DOHH2 (cell line): ENCODE measurements around the gene ARHGEF4.

Source experiments
- H3F3A ChIP-seq: fragments of 200-600 bp; sonication (generic), shearing (Covaris generic); 2 replicates; pipeline ENCODE4 v1.6.0; 2016; ENCODE audit warnings: antibody characterized with exemption, mild to moderate bottlenecking; ENCODE audit not compliant: control insufficient read depth, insufficient read depth
- H3K27ac ChIP-seq: fragments of 200-600 bp; sonication (generic); 2 replicates; pipeline ENCODE4 v1.5.1; 2014; ENCODE audit warnings: low read depth, mild to moderate bottlenecking, low read length, moderate library complexity
- H3K27me3 ChIP-seq: fragments of 200-600 bp; sonication (generic); 2 replicates; pipeline ENCODE4 v1.6.1; 2014; ENCODE audit warnings: mild to moderate bottlenecking, low read length, mixed read lengths; ENCODE audit not compliant: control insufficient read depth
- H3K36me3 ChIP-seq: fragments of 200-600 bp; sonication (generic); 2 replicates; pipeline ENCODE4 v1.6.1; 2014; ENCODE audit warnings: mild to moderate bottlenecking, low read length, moderate library complexity, mixed read lengths; ENCODE audit not compliant: control insufficient read depth
- H3K4me1 ChIP-seq: fragments of 200-600 bp; sonication (generic); 2 replicates; pipeline ENCODE4 v1.6.1; 2014; ENCODE audit warnings: mild to moderate bottlenecking, low read length, mixed read lengths; ENCODE audit not compliant: control insufficient read depth
- H3K4me2 ChIP-seq: fragments of 200-600 bp; sonication (generic); 2 replicates; pipeline ENCODE4 v1.6.0; 2014; ENCODE audit warnings: mild to moderate bottlenecking, low read length, moderate library complexity
- H3K4me3 ChIP-seq: fragments of 200-600 bp; sonication (generic); 2 replicates; pipeline ENCODE4 v1.5.1; 2014; ENCODE audit warnings: mild to moderate bottlenecking, low read length, mixed read lengths
- H3K79me2 ChIP-seq: fragments of 200-600 bp; sonication (generic); 2 replicates; pipeline ENCODE4 v1.6.1; 2014; ENCODE audit warnings: mild to moderate bottlenecking, low read length, mixed read lengths; ENCODE audit not compliant: control insufficient read depth
- H3K9me2 ChIP-seq: fragments of 200-600 bp; sonication (generic); replicated peaks from 2 replicates; pipeline ENCODE4 v1.6.1; 2014; ENCODE audit warnings: mild to moderate bottlenecking, low read length, mixed read lengths; ENCODE audit not compliant: control insufficient read depth
- H3K9me3 ChIP-seq: fragments of 200-600 bp; sonication (generic); 2 replicates; pipeline ENCODE4 v1.6.1; 2014; ENCODE audit warnings: antibody characterized with exemption, low read length, mixed read lengths; ENCODE audit not compliant: control insufficient read depth, insufficient read depth
- H4K20me1 ChIP-seq: fragments of 200-600 bp; sonication (generic); 2 replicates; pipeline ENCODE4 v1.6.0; 2014; ENCODE audit warnings: low read depth, mild to moderate bottlenecking, antibody characterized with exemption, low read length, moderate library complexity; ENCODE audit not compliant: control insufficient read depth, insufficient read depth
- EZH2phosphoT487 ChIP-seq: fragments of 200-600 bp; sonication (generic); IDR thresholded peaks from 2 replicates; pipeline ENCODE4 v1.6.1; 2017; ENCODE audit warnings: borderline replicate concordance, mild to moderate bottlenecking, antibody characterized with exemption, low read length, moderate library complexity, mixed read lengths
- TF ChIP-seq, protein P1 (sequence below): fragments of 200-600 bp; sonication (generic); IDR thresholded peaks from one replicate; pipeline ENCODE4 v1.5.1; 2014; ENCODE audit warnings: antibody characterized with exemption, mild to moderate bottlenecking, low read depth, low read length; ENCODE audit not compliant: poor library complexity, severe bottlenecking

Gene ARHGEF4

DNA sequence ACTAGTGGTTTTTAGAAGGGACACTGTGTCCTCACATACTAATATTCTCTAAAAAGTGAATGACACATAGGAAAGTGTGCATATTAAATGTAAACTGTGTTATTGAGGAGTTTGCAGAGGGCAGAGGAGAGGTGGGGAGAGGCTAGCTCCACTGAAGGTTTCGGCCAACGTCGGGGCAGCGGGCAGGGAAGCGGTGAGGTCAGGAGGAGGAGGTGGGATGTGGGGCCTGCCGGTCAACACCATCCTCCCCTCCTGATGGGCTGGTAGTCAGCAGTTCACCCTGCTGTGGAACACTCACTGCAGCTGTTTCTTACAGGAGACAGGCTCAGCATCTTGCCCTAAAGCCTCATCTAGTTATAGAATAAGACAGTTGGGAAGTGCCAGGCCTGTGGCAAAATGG is 74.2 kb downstream of the ARHGEF4 start:
- Histone ChIP-seq H3F3A (no peaks in the 10 kb centered on the region), H3K4me2 (no peak overlapping the region), H3K9me3 (no peaks in the 10 kb centered on the region), H3K27me3 (no peaks in the 10 kb centered on the region), H3K4me1 (no peaks in the 10 kb centered on the region), H3K36me3 (no peaks in the 10 kb centered on the region), H3K27ac (no peak overlapping the region), H3K4me3 (no peak overlapping the region), H4K20me1 (no peaks in the 10 kb centered on the region), H3K9me2 (no peaks in the 10 kb centered on the region), H3K79me2 (no peaks in the 10 kb centered on the region)
- TF ChIP-seq, protein P1, sequence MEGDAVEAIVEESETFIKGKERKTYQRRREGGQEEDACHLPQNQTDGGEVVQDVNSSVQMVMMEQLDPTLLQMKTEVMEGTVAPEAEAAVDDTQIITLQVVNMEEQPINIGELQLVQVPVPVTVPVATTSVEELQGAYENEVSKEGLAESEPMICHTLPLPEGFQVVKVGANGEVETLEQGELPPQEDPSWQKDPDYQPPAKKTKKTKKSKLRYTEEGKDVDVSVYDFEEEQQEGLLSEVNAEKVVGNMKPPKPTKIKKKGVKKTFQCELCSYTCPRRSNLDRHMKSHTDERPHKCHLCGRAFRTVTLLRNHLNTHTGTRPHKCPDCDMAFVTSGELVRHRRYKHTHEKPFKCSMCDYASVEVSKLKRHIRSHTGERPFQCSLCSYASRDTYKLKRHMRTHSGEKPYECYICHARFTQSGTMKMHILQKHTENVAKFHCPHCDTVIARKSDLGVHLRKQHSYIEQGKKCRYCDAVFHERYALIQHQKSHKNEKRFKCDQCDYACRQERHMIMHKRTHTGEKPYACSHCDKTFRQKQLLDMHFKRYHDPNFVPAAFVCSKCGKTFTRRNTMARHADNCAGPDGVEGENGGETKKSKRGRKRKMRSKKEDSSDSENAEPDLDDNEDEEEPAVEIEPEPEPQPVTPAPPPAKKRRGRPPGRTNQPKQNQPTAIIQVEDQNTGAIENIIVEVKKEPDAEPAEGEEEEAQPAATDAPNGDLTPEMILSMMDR: no peak
- no peak for TF ChIP-seq EZH2phosphoT487

DNA sequence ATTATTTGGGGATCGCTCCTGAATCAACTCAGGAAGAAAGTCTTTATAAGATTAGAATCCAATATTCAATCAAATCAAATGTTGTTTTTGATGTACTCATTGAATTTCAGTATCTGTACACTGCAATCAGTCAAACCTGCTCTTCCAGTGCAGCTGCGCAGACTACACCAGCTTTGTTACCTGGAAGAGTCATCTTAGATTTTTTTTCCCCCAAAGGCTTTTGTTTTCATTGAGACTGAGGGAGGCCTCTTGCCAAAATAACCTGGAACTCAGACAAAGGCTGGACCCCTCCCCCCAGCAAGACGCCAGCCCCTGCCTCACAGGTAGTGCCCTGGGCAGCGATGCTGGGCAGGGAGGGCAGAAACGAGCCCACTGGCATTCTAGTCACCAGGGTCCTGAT is 74.8 kb downstream of the ARHGEF4 start:
- H3K9me3 ChIP-seq: no peaks in the 10 kb centered on the region
- no peaks in the 10 kb centered on the region for H3F3A ChIP-seq
- TF ChIP-seq, protein P1: no peak
- TF ChIP-seq EZH2phosphoT487: no peak
- H3K27ac ChIP-seq: no peak overlapping the region
- no peaks in the 10 kb centered on the region for H3K9me2 ChIP-seq
- no peak overlapping the region for H3K4me2 ChIP-seq
- H3K4me3 ChIP-seq: no peak overlapping the region
- no peaks in the 10 kb centered on the region for H3K36me3 ChIP-seq
- no peaks in the 10 kb centered on the region for H3K27me3 ChIP-seq
- H3K4me1 ChIP-seq: no peaks in the 10 kb centered on the region
- no peaks in the 10 kb centered on the region for H4K20me1 ChIP-seq
- no peaks in the 10 kb centered on the region for H3K79me2 ChIP-seq

DNA sequence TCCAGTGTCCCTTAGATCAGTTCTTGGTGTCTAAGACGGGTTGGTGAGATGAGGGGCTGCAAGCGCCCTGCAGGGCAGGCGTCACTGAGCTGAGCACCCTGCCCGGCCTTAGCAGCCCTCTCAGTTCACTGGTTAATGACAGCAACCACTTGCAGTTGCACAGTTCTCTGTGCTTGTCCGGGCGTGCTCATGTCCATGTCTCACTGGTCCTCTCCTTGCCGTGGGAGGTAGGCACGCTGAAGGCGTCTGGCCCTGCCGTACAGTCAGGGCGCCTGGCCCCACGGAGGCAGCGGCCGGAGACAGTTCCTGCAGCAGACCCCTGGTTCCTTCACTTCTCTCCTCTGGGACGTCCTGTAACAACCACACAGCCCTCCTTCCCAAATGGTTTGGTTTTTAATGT is 75.3 kb downstream of the ARHGEF4 start:
- Histone ChIP-seq H3K9me3 (no peaks in the 10 kb centered on the region), H3K4me1 (no peaks in the 10 kb centered on the region), H3K4me2 (no peak overlapping the region), H4K20me1 (no peaks in the 10 kb centered on the region), H3K79me2 (no peaks in the 10 kb centered on the region), H3K27ac (no peak overlapping the region), H3F3A (no peaks in the 10 kb centered on the region), H3K36me3 (no peaks in the 10 kb centered on the region), H3K4me3 (no peak overlapping the region), H3K27me3 (no peaks in the 10 kb centered on the region), H3K9me2 (no peaks in the 10 kb centered on the region)
- no peak for TF ChIP-seq EZH2phosphoT487
- TF ChIP-seq, protein P1: no peak

DNA sequence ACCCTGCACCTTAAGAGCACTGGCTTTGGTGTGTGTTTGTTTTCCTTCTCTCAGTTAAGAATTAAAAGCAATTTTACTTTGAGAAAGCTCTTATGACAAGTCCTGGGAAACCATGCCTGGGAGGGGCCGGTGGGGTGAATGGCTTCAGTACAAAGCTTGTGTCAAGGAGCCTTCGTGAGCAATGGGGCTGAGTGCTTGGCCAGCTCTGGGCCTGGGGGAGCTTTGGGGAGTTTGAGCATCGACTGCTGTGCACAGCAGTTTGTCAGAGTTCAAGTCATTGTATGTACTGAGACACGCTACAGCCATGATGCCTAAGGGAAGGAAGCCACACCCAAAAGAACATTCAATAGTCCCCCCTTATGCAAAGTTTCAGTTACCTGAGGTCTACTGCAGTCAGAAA is 75.8 kb downstream of the ARHGEF4 start:
- no peak for TF ChIP-seq EZH2phosphoT487
- TF ChIP-seq, protein P1: no peak
- Histone ChIP-seq H3K79me2 (no peaks in the 10 kb centered on the region), H3K9me3 (no peaks in the 10 kb centered on the region), H3K36me3 (no peaks in the 10 kb centered on the region), H3K27ac (no peak overlapping the region), H4K20me1 (no peaks in the 10 kb centered on the region), H3K9me2 (no peaks in the 10 kb centered on the region), H3K4me2 (no peak overlapping the region), H3F3A (no peaks in the 10 kb centered on the region), H3K27me3 (no peaks in the 10 kb centered on the region), H3K4me1 (no peaks in the 10 kb centered on the region), H3K4me3 (no peak overlapping the region)
